Right atrium auricular region (tissue), 2 donors: ENCODE data around the gene CXorf58. TPM values are rescaled to one million over a fixed set of nuclear protein-coding genes. Genes with fewer than 3 reads are reported as not detected.
"Not testable (repeated sequence)": the region's sequence is repeated elsewhere in the genome, so short reads cannot be mapped to it uniquely, and the experiment has no call there.

Experiments
- DNase-seq: peaks from one replicate; pipeline ENCODE4 v3.0.0-alpha.2; 2019; ENCODE audit warnings: low spot score
- H3K27ac ChIP-seq, 2 donors: fragments of 200-600 bp; sonication (generic); 1 replicate in 1 of 2; 2 replicates in 1 of 2; pipeline ENCODE4 v1.5.1; 2016 to 2019
- H3K27me3 ChIP-seq, 2 donors: fragments of 200-600 bp; sonication (generic); one replicate each; pipeline versions ENCODE4 v1.5.1 to v1.6.0; 2017 to 2019
- H3K36me3 ChIP-seq: fragments of 200-600 bp; sonication (generic); one replicate; pipeline ENCODE4 v1.5.1; 2016
- H3K4me1 ChIP-seq, 2 donors: fragments of 200-600 bp; sonication (generic); one replicate each; pipeline versions ENCODE4 v1.5.1 to v1.6.0; 2017 to 2019
- H3K4me3 ChIP-seq, 2 donors: fragments of 200-600 bp; sonication (generic); 1 replicate in 1 of 2; 2 replicates in 1 of 2; pipeline ENCODE4 v1.5.1; 2017 to 2019; ENCODE audit warnings: mild to moderate bottlenecking in 1 of 2, moderate library complexity in 1 of 2
- H3K9me3 ChIP-seq, 2 donors: fragments of 200-600 bp; sonication (generic); one replicate each; pipeline ENCODE4 v1.5.1; 2019
- CTCF ChIP-seq, 2 donors: fragments of 200-600 bp; sonication (generic); IDR thresholded peaks; one replicate each; pipeline ENCODE4 v1.5.1; 2019; ENCODE audit warnings: antibody characterized with exemption in 2 of 2
- total RNA-seq, 2 donors: library from RNA; depleted of rRNA; stranded (reverse); fragments of >200 nt; gene quantifications; one replicate each; pipeline ENCODE4 v1.1.0, GENCODE V29; 2016

The CXorf58 gene
- not detected for total RNA-seq

GRCh38 chrX:23907498-23908218 lies at the start of gene CXorf58, which contains the start of gene APOO:
Gene CXorf58 (plus strand): TSS chrX:23908006. CDS start chrX:23910303, 2,297 bp downstream.
Gene APOO (minus strand): TSS chrX:23907938. CDS start chrX:23907702, 236 bp downstream.
- Histone ChIP-seq H3K9me3 (peaks cover 0 to 4% of the 10 kb centered on the region in 2 donors), H3K27ac (peak within 1 kb of the TSS; percentile 81), H3K36me3 (no peaks in the 10 kb centered on the region), H3K27me3 (no peaks in the 10 kb centered on the region), H3K4me1 (peaks cover 0 to 11% of the 10 kb centered on the region in 2 donors), H3K4me3 (peak within 1 kb of the TSS; percentile 43 to 55)
- DNase-seq, result peak; percentile 84
- peak; percentile 32 to 78 for TF ChIP-seq CTCF (IDR thresholded peaks at IDR 0.05)

GRCh38 chrX:23859238-23859637 lies 48.6 kb upstream of the CXorf58 start:
- H3K27me3 ChIP-seq, H3K4me1 ChIP-seq, H3K4me3 ChIP-seq, H3K9me3 ChIP-seq, H3K36me3 ChIP-seq, DNase-seq, H3K27ac ChIP-seq: not testable (repeated sequence)

GRCh38 chrX:23861215-23861896 lies 46.5 kb upstream of the CXorf58 start:
- TF ChIP-seq CTCF (IDR thresholded peaks at IDR 0.05), result no peak
- Histone ChIP-seq H3K4me3 (no peak overlapping the region), H3K9me3 (no peaks in the 10 kb centered on the region), H3K36me3 (no peaks in the 10 kb centered on the region), H3K4me1 (no peaks in the 10 kb centered on the region), H3K27ac (no peak overlapping the region), H3K27me3 (no peaks in the 10 kb centered on the region)
- no peak for DNase-seq

GRCh38 chrX:23861952-23862351 lies 45.9 kb upstream of the CXorf58 start:
- not testable (repeated sequence) for H3K4me1 ChIP-seq, H3K27me3 ChIP-seq, H3K36me3 ChIP-seq, H3K4me3 ChIP-seq, DNase-seq, H3K9me3 ChIP-seq, H3K27ac ChIP-seq

GRCh38 chrX:23864742-23865326 lies 43.0 kb upstream of the CXorf58 start:
- no peaks in the 10 kb centered on the region for H3K36me3 ChIP-seq
- no peak overlapping the region for H3K27ac ChIP-seq
- no peaks in the 10 kb centered on the region for H3K27me3 ChIP-seq
- no peaks in the 10 kb centered on the region for H3K9me3 ChIP-seq
- no peaks in the 10 kb centered on the region for H3K4me1 ChIP-seq
- DNase-seq, result no peak
- TF ChIP-seq CTCF (IDR thresholded peaks at IDR 0.05), result no peak
- no peak overlapping the region for H3K4me3 ChIP-seq

- H3K27me3 ChIP-seq, result no peaks in the 10 kb centered on the region
- no peak overlapping the region for H3K27ac ChIP-seq
- no peaks in the 10 kb centered on the region for H3K36me3 ChIP-seq
- H3K4me3 ChIP-seq, result no peak overlapping the region
- H3K4me1 ChIP-seq, result no peaks in the 10 kb centered on the region
- no peaks in the 10 kb centered on the region for H3K9me3 ChIP-seq
- DNase-seq, result no peak
- TF ChIP-seq CTCF (IDR thresholded peaks at IDR 0.05), result no peak
Observed at GRCh38 chrX:23870041-23870440, 37.8 kb upstream of the CXorf58 start.
